ENCODE results near the gene IL17D. TPM values are rescaled to one million over a fixed set of nuclear protein-coding genes. Genes with fewer than 3 reads are reported as not detected.

IL17D gene
- total and polyA plus RNA-seq, 2 donors (not counting 1 experiment from before 2014, with no cell fraction given), result 0.09 TPM; not detected in 1

- Histone ChIP-seq H3K36me3 (replicated peaks in 1 of 2; ENCODE audit: control extremely low read depth in 1 of 2, control insufficient read depth in 1 of 2, extremely low read depth in 1 of 2, insufficient read depth in 2 of 2, low read length in 1 of 2) (peaks cover 0 to 12% of the 10 kb centered on the region in 2 experiments), H3K4me1 (ENCODE audit: control insufficient read depth in 2 of 2, insufficient read depth in 2 of 2, low read length in 2 of 2) (no peaks in the 10 kb centered on the region), H4K20me1 (ENCODE audit: control insufficient read depth, insufficient read depth, low read length, poor library complexity, severe bottlenecking) (no peaks in the 10 kb centered on the region), H2AFZ (ENCODE audit: insufficient read depth, low read depth, low read length, poor library complexity, severe bottlenecking) (no peak overlapping the region), H3K79me2 (ENCODE audit: control insufficient read depth, insufficient read depth, low read length) (no peaks in the 10 kb centered on the region), H3K9ac (ENCODE audit: low read length) (no peak overlapping the region), H3K27ac (ENCODE audit: low read length in 2 of 2) (no peak overlapping the region), H3K9me3 (ENCODE audit: control extremely low read depth in 1 of 3, control insufficient read depth in 2 of 3, insufficient read depth in 1 of 3, low read length in 2 of 3) (no peaks in the 10 kb centered on the region), H3K4me2 (replicated peaks; ENCODE audit: low read depth, low read length, poor library complexity, severe bottlenecking) (no peak overlapping the region), H3K27me3 (replicated peaks in 1 of 4; ENCODE audit: control extremely low read depth in 1 of 4, control insufficient read depth in 3 of 4, insufficient read depth in 4 of 4, low read length in 3 of 4) (no peaks in the 10 kb centered on the region), H3K4me3 (ENCODE audit: control extremely low read depth in 1 of 5, extremely low read depth in 1 of 5, insufficient read depth in 1 of 5, low read depth in 2 of 5, low read length in 4 of 5) (no peak overlapping the region)
- DNase-seq (no peak), ATAC-seq (ENCODE audit: low read depth) (no peak)
- Mint-ChIP-seq H3K27me3 (no peaks in the 10 kb centered on the region), H3K27ac (no peak overlapping the region), H3K9me3 (ENCODE audit: insufficient read depth) (no peaks in the 10 kb centered on the region), H3K4me3 (no peak overlapping the region), H3K4me1 (no peaks in the 10 kb centered on the region)
- TF ChIP-seq EZH2 (IDR thresholded peaks at IDR 0.05; ENCODE audit: borderline replicate concordance, insufficient read depth, low read depth, low read length, poor library complexity, severe bottlenecking), result no peak
- no peak for TF ChIP-seq CTCF (IDR thresholded peaks at IDR 0.05)
- WGBS (ENCODE audit: insufficient coverage), result no CpG with 5 or more reads among the region's 5 CpGs
- intact Hi-C loops (cut with micrococcal nuclease), result no loop called here
- POLR2A ChIA-PET, result no interaction called here
- CTCF ChIA-PET, result no interaction called here
These were observed 45.0 kb upstream of the IL17D start for GRCh38 chr13:20658451-20659040.

- no peak for TF ChIP-seq EZH2 (IDR thresholded peaks at IDR 0.05; ENCODE audit: borderline replicate concordance, insufficient read depth, low read depth, low read length, poor library complexity, severe bottlenecking)
- TF ChIP-seq CTCF (IDR thresholded peaks at IDR 0.05), result no peak
- Histone ChIP-seq H3K79me2 (ENCODE audit: control insufficient read depth, insufficient read depth, low read length) (no peaks in the 10 kb centered on the region), H3K36me3 (replicated peaks in 1 of 2; ENCODE audit: control extremely low read depth in 1 of 2, control insufficient read depth in 1 of 2, extremely low read depth in 1 of 2, insufficient read depth in 2 of 2, low read length in 1 of 2) (peaks cover 2 to 4% of the 10 kb centered on the region in 2 experiments), H3K27ac (ENCODE audit: low read length in 2 of 2) (no peak overlapping the region), H3K27me3 (replicated peaks in 1 of 4; ENCODE audit: control extremely low read depth in 1 of 4, control insufficient read depth in 3 of 4, insufficient read depth in 4 of 4, low read length in 3 of 4) (no peaks in the 10 kb centered on the region), H2AFZ (ENCODE audit: insufficient read depth, low read depth, low read length, poor library complexity, severe bottlenecking) (no peak overlapping the region), H4K20me1 (ENCODE audit: control insufficient read depth, insufficient read depth, low read length, poor library complexity, severe bottlenecking) (no peaks in the 10 kb centered on the region), H3K9ac (ENCODE audit: low read length) (no peak overlapping the region), H3K4me3 (ENCODE audit: control extremely low read depth in 1 of 5, extremely low read depth in 1 of 5, insufficient read depth in 1 of 5, low read depth in 2 of 5, low read length in 4 of 5) (no peak overlapping the region), H3K4me1 (ENCODE audit: control insufficient read depth in 2 of 2, insufficient read depth in 2 of 2, low read length in 2 of 2) (no peaks in the 10 kb centered on the region), H3K9me3 (ENCODE audit: control extremely low read depth in 1 of 3, control insufficient read depth in 2 of 3, insufficient read depth in 1 of 3, low read length in 2 of 3) (no peaks in the 10 kb centered on the region), H3K4me2 (replicated peaks; ENCODE audit: low read depth, low read length, poor library complexity, severe bottlenecking) (no peak overlapping the region)
- intact Hi-C loops (cut with micrococcal nuclease), result no loop called here
- no peak overlapping the region for H3K27ac Mint-ChIP-seq
- no peaks in the 10 kb centered on the region for H3K9me3 Mint-ChIP-seq (ENCODE audit: insufficient read depth)
- ATAC-seq (ENCODE audit: low read depth), result no peak
- DNase-seq, result no peak
- no peaks in the 10 kb centered on the region for H3K27me3 Mint-ChIP-seq
- CTCF ChIA-PET, result no interaction called here
- no peaks in the 10 kb centered on the region for H3K4me1 Mint-ChIP-seq
- no peak overlapping the region for H3K4me3 Mint-ChIP-seq
- POLR2A ChIA-PET, result no interaction called here
These were observed 39.1 kb upstream of the IL17D start for GRCh38 chr13:20664351-20664750.
